Measurements from ENCODE around the gene MFSD1.

DNA sequence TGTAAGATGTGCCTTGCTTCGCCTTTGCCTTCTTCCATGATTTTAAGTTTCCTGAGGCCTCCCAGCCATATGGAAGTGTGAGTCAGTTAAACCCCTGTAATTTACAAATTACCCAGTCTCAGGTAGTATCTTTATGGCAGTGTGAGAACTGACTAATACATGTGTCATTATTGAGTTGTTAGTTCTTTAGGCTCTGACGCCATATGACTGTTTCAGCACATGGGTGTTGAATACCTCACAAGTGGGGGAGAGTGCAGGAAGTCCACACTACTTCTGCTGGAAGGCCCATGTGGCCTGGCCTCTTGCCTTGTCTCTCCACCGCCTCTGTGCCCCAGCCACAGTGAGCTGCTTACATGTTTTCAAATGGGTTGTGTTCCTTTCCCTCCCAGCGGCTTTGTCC lies 28.5 kb downstream of the MFSD1 start:
- TF ChIP-seq, protein P1, sequence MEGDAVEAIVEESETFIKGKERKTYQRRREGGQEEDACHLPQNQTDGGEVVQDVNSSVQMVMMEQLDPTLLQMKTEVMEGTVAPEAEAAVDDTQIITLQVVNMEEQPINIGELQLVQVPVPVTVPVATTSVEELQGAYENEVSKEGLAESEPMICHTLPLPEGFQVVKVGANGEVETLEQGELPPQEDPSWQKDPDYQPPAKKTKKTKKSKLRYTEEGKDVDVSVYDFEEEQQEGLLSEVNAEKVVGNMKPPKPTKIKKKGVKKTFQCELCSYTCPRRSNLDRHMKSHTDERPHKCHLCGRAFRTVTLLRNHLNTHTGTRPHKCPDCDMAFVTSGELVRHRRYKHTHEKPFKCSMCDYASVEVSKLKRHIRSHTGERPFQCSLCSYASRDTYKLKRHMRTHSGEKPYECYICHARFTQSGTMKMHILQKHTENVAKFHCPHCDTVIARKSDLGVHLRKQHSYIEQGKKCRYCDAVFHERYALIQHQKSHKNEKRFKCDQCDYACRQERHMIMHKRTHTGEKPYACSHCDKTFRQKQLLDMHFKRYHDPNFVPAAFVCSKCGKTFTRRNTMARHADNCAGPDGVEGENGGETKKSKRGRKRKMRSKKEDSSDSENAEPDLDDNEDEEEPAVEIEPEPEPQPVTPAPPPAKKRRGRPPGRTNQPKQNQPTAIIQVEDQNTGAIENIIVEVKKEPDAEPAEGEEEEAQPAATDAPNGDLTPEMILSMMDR (conservative IDR thresholded peaks at IDR 0.05; ENCODE audit: low read depth, low read length) = no peak
- no peak for TF ChIP-seq MXI1 (IDR thresholded peaks at IDR 0.05; ENCODE audit: borderline replicate concordance, low read depth, low read length)
- TF ChIP-seq, protein P2, sequence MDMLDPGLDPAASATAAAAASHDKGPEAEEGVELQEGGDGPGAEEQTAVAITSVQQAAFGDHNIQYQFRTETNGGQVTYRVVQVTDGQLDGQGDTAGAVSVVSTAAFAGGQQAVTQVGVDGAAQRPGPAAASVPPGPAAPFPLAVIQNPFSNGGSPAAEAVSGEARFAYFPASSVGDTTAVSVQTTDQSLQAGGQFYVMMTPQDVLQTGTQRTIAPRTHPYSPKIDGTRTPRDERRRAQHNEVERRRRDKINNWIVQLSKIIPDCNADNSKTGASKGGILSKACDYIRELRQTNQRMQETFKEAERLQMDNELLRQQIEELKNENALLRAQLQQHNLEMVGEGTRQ (IDR thresholded peaks at IDR 0.05; ENCODE audit: low read depth, low read length) = no peak
- TF ChIP-seq POLR2A (IDR thresholded peaks at IDR 0.05; ENCODE audit: low read depth, low read length) = no peak

All from IMR-90 (cell line).